ENCODE measurements around the gene WDR12.

The WDR12 gene

GRCh38 chr2:202944816-202945215 lies 33.3 kb upstream of the WDR12 start:
- Histone ChIP-seq H3K4me1 (ENCODE audit: low read depth, poor library complexity, severe bottlenecking) (no peaks in the 10 kb centered on the region), H3K27ac (no peak overlapping the region), H3K9ac (no peak overlapping the region), H3K27me3 (ENCODE audit: insufficient read depth, low read depth) (no peaks in the 10 kb centered on the region), H3K36me3 (ENCODE audit: insufficient read depth) (no peaks in the 10 kb centered on the region), H3K4me2 (no peak overlapping the region), H4K20me1 (ENCODE audit: insufficient read depth) (no peaks in the 10 kb centered on the region), H3K79me2 (ENCODE audit: insufficient read depth, low read depth) (no peaks in the 10 kb centered on the region), H3K4me3 (IDR thresholded peaks at IDR 0.05; ENCODE audit: insufficient read depth, low read depth, low read length) (no peak overlapping the region), H2AFZ (ENCODE audit: low read depth) (no peak overlapping the region)
- no peak for TF ChIP-seq CTCF (conservative IDR thresholded peaks at IDR 0.05; ENCODE audit: low read depth, low read length)

- no peak overlapping the region for H3K4me2 ChIP-seq
Observed at GRCh38 chr2:202944408-202944807, 32.9 kb upstream of the WDR12 start.

GRCh38 chr2:202941771-202942170 lies 30.3 kb upstream of the WDR12 start:
- Histone ChIP-seq H3K27me3 (ENCODE audit: insufficient read depth, low read depth) (no peaks in the 10 kb centered on the region), H4K20me1 (ENCODE audit: insufficient read depth) (no peaks in the 10 kb centered on the region), H3K4me3 (IDR thresholded peaks at IDR 0.05; ENCODE audit: insufficient read depth, low read depth, low read length) (no peak overlapping the region), H3K36me3 (ENCODE audit: insufficient read depth) (no peaks in the 10 kb centered on the region), H3K4me1 (ENCODE audit: low read depth, poor library complexity, severe bottlenecking) (no peaks in the 10 kb centered on the region), H3K27ac (no peak overlapping the region), H2AFZ (ENCODE audit: low read depth) (no peak overlapping the region), H3K4me2 (no peak overlapping the region), H3K9ac (no peak overlapping the region), H3K79me2 (ENCODE audit: insufficient read depth, low read depth) (no peaks in the 10 kb centered on the region)
- TF ChIP-seq CTCF (conservative IDR thresholded peaks at IDR 0.05; ENCODE audit: low read depth, low read length) = no peak

More at GRCh38 chr2:202944408-202944807, 32.9 kb upstream of the WDR12 start:
- no peak overlapping the region for H3K9ac ChIP-seq
- no peak for TF ChIP-seq CTCF (conservative IDR thresholded peaks at IDR 0.05; ENCODE audit: low read depth, low read length)
- H3K79me2 ChIP-seq (ENCODE audit: insufficient read depth, low read depth) = no peaks in the 10 kb centered on the region
- no peaks in the 10 kb centered on the region for H3K36me3 ChIP-seq (ENCODE audit: insufficient read depth)
- no peaks in the 10 kb centered on the region for H4K20me1 ChIP-seq (ENCODE audit: insufficient read depth)
- H3K27me3 ChIP-seq (ENCODE audit: insufficient read depth, low read depth) = no peaks in the 10 kb centered on the region
- H3K4me3 ChIP-seq (IDR thresholded peaks at IDR 0.05; ENCODE audit: insufficient read depth, low read depth, low read length) = no peak overlapping the region
- H3K4me1 ChIP-seq (ENCODE audit: low read depth, poor library complexity, severe bottlenecking) = no peaks in the 10 kb centered on the region
- H2AFZ ChIP-seq (ENCODE audit: low read depth) = no peak overlapping the region
- H3K27ac ChIP-seq = no peak overlapping the region

GRCh38 chr2:202938960-202939359 lies 27.5 kb upstream of the WDR12 start:
- no peaks in the 10 kb centered on the region for H4K20me1 ChIP-seq (ENCODE audit: insufficient read depth)
- no peaks in the 10 kb centered on the region for H3K36me3 ChIP-seq (ENCODE audit: insufficient read depth)
- H3K27me3 ChIP-seq (ENCODE audit: insufficient read depth, low read depth) = no peaks in the 10 kb centered on the region
- no peak overlapping the region for H3K4me3 ChIP-seq (IDR thresholded peaks at IDR 0.05; ENCODE audit: insufficient read depth, low read depth, low read length)
- no peak overlapping the region for H2AFZ ChIP-seq (ENCODE audit: low read depth)
- H3K27ac ChIP-seq = no peak overlapping the region
- no peak overlapping the region for H3K9ac ChIP-seq
- no peaks in the 10 kb centered on the region for H3K4me1 ChIP-seq (ENCODE audit: low read depth, poor library complexity, severe bottlenecking)
- no peaks in the 10 kb centered on the region for H3K79me2 ChIP-seq (ENCODE audit: insufficient read depth, low read depth)
- no peak overlapping the region for H3K4me2 ChIP-seq
- TF ChIP-seq CTCF (conservative IDR thresholded peaks at IDR 0.05; ENCODE audit: low read depth, low read length) = no peak
